ENCODE data around the gene RBBP8NL. TPM values are rescaled to one million over a fixed set of nuclear protein-coding genes. Genes with fewer than 3 reads are reported as not detected.

Gene RBBP8NL
- total and polyA plus RNA-seq, 9 of the 15 experiments (the other 6 are each of a cell fraction or from before 2014, with no cell fraction given): not detected

DNA sequence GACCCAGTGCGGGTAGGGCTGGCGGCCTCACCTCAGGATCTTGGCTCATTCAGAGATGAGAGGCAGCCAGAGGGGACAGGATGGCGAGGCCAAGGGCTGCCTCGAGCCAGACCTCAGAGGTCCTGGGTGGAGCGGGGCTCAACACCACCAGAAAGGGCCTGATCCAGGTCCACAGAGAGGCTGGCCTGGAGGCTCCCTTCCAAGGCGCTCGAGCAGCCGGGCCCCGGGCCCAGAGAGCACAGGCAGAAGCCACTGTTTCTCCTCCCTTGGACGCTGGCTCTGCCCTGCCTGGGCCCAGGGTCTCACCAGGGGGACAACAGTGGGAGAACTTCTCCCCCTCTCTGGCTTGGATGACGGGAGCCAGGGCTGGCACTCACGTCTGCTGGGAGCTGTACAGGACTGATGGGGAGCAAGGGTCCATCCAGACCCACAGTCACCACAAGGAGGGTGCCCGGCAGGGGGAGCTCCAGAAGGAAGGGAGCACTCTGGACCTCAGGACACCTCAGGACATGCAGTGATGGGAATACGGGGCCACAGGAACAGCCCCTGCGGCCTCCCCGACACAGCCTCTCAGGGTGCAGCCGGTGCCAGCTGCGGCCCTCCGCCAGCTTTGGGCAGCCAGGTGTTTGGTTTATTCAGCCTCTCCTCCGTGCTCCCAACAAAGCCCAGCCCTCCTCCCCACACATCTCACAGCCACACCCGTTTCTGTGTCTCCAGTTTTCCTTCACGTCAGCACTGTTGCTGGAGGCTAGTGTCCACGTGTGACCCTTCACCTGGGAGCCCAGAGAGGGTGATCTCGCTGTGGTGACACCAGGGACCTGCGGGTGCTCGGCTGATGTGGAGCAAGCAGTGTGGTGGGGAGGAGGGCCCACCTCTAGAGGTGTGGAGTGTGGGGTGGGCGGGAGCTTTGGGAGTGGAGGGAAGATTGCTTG is 31.8 kb downstream of the RBBP8NL start (continued):
- TF ChIP-seq, protein P1, sequence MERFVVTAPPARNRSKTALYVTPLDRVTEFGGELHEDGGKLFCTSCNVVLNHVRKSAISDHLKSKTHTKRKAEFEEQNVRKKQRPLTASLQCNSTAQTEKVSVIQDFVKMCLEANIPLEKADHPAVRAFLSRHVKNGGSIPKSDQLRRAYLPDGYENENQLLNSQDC (CRISPR knock-in tag; IDR thresholded peaks at IDR 0.05): no peak
- TF ChIP-seq XRCC4 (IDR thresholded peaks at IDR 0.05; ENCODE audit: extremely low read depth, insufficient read depth, insufficient read length): no peak
- TF ChIP-seq, protein P2, sequence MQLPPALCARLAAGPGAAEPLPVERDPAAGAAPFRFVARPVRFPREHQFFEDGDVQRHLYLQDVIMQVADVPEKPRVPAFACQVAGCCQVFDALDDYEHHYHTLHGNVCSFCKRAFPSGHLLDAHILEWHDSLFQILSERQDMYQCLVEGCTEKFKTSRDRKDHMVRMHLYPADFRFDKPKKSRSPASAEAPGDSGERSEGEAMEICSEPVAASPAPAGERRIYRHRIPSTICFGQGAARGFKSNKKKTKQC (CRISPR knock-in tag; IDR thresholded peaks at IDR 0.05): no peak
- TF ChIP-seq, protein P3, sequence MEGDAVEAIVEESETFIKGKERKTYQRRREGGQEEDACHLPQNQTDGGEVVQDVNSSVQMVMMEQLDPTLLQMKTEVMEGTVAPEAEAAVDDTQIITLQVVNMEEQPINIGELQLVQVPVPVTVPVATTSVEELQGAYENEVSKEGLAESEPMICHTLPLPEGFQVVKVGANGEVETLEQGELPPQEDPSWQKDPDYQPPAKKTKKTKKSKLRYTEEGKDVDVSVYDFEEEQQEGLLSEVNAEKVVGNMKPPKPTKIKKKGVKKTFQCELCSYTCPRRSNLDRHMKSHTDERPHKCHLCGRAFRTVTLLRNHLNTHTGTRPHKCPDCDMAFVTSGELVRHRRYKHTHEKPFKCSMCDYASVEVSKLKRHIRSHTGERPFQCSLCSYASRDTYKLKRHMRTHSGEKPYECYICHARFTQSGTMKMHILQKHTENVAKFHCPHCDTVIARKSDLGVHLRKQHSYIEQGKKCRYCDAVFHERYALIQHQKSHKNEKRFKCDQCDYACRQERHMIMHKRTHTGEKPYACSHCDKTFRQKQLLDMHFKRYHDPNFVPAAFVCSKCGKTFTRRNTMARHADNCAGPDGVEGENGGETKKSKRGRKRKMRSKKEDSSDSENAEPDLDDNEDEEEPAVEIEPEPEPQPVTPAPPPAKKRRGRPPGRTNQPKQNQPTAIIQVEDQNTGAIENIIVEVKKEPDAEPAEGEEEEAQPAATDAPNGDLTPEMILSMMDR (IDR thresholded peaks at IDR 0.05 in 2 of 3, conservative IDR thresholded peaks at IDR 0.05 in 1 of 3; ENCODE audit: insufficient read depth in 2 of 3, low read depth in 1 of 3, low read length in 3 of 3): peak; percentile 39 to 53 (median 46)

All from K562 (cell line).